Measurements from ENCODE around the gene TECTA.

Gene TECTA

DNA sequence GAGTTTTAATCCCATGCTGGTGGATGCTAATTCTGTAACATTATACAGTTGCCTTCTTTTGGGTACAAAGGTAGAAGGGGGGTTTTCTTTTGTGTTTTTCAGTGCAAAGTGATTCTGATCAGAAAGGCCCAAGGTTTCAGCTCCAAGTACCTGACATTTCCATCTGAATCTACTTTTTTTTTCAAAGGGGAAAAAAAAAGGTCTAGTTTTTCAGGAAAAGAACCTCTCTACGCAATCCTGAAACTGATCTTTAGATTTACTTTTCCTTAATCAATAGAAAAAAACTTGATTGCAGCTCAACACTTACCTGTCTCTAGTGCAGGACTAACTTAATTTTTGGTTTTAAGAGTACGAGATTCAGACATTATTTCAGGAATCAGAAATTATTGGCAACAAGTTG lies at the start of gene TECTA:
Gene TECTA, plus strand, starts transcription at position 301 of the 400 bp plus-strand sequence. CDS start 1,423 bp downstream, outside the sequence.
- no peak for DNase-seq (ENCODE audit: low read depth)

DNA sequence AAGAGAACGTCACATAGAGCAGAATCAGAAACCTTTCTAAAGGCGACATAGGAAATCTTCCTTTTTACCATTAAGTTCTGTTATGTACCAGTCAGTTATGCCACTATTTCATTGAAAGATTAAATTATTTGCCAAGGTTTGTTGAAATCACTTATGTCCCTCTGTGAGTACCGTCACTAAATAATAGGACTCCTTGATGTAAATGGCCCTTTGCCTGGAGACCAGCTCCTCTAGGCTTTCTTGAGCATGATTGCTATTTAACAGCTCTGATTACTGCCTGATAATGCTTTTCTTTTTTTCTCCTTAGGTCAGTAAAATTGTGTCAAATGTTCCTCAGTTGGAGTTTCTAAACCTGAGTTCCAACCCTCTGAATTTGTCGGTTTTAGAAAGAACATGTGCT lies 47.8 kb upstream of the TECTA start:
- no peak for DNase-seq (ENCODE audit: low read depth)

GRCh38 chr11:121054266-121054665 lies 46.8 kb upstream of the TECTA start:
- DNase-seq (ENCODE audit: low read depth) = no peak

DNA sequence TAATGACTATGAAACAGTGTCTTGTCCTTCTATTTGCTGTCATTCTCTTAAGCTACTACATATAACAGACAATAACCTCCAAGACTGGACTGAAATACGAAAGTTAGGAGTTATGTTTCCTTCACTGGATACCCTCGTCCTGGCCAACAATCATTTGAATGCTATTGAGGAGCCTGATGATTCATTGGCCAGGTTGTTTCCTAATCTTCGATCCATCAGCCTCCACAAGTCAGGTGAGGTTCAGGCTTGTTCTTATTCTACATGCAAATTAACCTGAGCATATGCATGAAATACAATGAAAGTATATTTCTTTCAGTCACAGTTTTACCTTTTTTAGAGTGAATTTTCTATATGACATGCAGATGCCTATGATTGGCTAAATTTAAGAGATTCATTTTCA lies 46.0 kb upstream of the TECTA start:
- no peak for DNase-seq (ENCODE audit: low read depth)

GRCh38 chr11:121057922-121058321 lies 43.1 kb upstream of the TECTA start:
- DNase-seq (ENCODE audit: low read depth) = no peak

GRCh38 chr11:121058941-121059340 lies 42.1 kb upstream of the TECTA start:
- DNase-seq (ENCODE audit: low read depth) = no peak

DNA sequence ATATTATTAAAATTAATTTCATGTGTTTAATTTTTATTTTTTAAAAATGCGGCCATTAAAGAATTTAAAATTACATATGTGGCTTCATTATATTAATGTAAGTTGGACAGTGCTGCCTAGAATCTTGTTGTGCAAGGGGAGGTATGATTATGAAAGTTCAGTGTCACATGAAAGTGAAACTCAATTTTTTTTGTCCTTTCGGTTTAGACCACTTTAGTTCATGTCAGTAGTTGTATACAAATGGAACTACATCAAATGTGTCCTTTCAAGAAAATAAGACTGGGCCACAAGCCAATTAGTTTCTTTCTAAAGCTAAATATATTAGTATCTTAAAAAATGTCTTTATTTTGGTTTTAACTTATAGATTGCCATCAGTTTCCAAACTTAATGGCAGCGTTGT lies 41.4 kb upstream of the TECTA start:
- DNase-seq (ENCODE audit: low read depth) = no peak

DNA sequence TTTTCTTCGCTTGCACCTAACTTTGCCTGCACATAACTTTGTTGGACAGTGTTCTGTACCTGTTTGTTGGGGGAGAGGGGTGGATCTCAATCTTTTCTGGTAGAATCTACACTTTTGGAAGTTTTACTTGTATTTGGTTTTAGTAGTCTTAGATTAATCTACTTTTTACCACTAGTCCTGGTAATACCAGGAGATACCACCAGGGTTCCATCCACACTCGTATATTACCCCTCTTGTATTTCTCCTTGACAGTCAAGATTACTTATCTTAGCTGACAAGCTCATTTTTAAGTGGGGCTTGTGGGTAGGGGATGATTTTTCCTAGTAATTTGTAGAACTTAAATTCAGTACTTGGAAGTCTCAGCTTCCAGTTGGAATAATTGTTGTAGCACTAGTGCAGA lies 37.3 kb upstream of the TECTA start:
- DNase-seq (ENCODE audit: low read depth) = no peak

DNA sequence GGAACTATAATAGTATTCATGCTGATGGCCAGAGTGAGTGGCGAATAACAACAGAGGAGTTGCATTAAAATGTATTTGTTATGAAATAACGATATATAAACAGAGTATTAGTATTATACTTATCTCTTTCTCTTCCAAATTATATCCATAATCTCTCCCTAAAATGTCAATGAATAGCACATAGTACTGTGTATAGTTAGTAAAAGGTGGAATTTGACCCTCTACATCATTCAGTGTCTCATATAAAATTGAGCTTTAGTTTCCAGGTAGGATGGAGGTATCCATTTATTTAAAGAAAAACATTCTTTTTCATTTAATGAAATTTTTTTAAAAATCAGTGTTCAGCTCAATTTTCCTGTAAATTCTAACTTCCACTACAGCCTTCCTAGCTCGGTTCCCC lies 34.4 kb upstream of the TECTA start:
- no peak for DNase-seq (ENCODE audit: low read depth)

GRCh38 chr11:121067026-121067425 lies 34.0 kb upstream of the TECTA start:
- no peak for DNase-seq (ENCODE audit: low read depth)

GRCh38 chr11:121067453-121067852 lies 33.6 kb upstream of the TECTA start:
- no peak for DNase-seq (ENCODE audit: low read depth)

GRCh38 chr11:121067962-121068647 lies 32.9 kb upstream of the TECTA start:
- DNase-seq (ENCODE audit: low read depth) = no peak

DNA sequence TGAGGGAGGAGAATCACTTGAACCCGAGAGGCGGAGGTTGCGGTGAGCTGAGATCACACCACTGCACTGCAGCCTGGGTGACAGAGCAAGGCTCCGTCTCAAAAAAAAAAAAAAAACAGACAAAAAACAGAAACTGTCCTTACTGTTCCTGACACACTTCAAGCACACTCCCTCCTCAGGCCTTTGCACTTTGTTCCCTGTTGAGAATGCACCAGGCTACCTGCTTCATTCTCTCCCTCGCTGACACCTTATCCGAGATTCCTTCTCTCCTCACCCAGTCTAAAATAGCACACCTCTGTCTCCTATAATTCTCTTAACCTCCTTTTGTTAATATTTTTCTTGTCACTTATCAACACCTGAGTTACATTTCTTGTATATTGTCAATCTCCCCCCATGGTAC lies 32.3 kb upstream of the TECTA start:
- DNase-seq (ENCODE audit: low read depth) = no peak

- DNase-seq (ENCODE audit: low read depth) = no peak
Observed at GRCh38 chr11:121070951-121071845, 29.8 kb upstream of the TECTA start.

DNA sequence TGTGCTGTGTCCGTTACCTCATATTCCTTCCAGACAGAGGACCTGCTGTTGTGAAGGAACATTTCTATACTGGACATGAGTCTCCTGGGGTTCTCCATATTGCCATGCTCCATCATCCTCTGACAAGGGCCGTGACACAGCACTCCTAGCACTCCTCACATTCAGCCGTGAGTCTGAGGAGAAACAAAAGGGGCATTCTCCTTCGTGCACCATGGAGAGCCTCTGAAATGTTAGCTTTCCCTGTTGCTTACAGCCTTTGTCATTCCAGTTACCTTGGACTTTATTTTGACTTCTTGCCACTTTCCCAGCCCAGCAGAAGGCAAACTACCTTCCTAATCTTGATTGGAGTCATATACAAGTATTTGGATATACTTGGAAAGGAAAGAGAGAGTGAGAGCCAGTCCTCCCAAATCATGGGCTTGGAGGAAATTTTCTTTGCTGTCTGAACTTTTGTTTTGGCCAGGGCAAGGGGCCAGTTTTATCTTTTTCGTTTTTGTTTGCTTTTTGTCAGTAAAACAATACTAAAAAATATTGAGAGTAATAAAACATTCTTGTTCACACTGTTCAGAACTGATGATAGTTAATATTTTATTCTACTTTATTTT lies 29.1 kb upstream of the TECTA start:
- DNase-seq (ENCODE audit: low read depth) = no peak

GRCh38 chr11:121081321-121081720 lies 19.7 kb upstream of the TECTA start:
- DNase-seq (ENCODE audit: low read depth) = no peak

DNA sequence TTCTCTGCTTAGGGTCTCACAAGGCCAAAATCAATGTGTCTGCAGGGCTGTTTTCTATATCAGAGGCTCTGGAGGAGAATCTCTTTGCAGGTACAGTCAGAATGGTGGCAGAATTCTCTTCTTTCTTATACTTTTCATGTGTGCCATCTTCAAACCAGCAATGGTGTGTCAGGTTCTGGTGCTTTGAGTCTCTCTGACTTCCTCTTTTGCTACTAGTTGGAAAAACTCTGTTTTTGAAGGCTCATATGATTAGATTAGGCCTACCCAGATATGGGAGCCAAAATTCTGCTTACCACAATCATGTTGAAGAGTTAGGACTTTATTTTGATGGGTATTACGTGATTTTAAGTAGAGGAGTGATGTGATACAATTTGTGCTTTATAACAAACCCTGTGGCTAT lies 18.8 kb upstream of the TECTA start:
- DNase-seq (ENCODE audit: low read depth) = no peak

GRCh38 chr11:121082670-121083069 lies 18.4 kb upstream of the TECTA start:
- DNase-seq (ENCODE audit: low read depth) = no peak

DNA sequence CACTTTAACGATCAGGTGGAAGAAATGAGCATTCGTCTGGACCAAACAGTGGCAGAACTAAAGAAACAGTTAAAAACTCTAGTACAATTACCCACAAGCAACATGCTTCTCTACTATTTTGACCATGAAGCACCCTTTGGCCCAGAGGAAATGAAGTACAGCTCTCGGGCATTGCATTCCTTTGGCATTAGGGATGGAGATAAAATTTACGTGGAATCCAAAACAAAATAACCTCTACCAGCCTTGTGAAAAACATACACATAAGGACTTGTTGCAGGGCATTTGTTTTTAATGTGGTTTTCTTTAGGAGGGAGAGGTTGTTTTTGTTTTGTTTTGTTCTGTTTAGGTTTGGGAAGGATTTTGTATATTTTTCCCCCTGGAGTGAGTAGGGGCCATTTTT lies 14.2 kb upstream of the TECTA start:
- no peak for DNase-seq (ENCODE audit: low read depth)

DNA sequence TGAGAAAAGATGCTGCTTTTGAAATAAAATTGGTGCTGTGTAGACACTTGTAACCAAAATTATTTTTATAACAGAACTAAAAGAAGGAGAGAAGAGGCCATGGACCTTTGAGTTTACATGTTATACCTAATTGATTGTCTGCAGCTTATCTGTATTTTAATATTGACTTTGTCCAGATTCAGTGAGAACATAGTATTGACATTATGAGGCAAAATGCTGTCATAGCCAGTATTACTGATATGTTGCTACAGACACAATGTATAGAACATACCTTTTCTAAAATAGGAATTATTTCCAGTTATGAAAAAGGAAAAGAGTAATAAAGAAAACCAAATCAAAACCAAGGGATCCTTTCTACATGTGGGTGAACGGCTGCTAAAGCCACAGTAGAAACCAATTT lies 11.5 kb upstream of the TECTA start:
- no peak for DNase-seq (ENCODE audit: low read depth)

- no peak for DNase-seq (ENCODE audit: low read depth)
Observed at GRCh38 chr11:121090145-121090721, 10.8 kb upstream of the TECTA start.

DNA sequence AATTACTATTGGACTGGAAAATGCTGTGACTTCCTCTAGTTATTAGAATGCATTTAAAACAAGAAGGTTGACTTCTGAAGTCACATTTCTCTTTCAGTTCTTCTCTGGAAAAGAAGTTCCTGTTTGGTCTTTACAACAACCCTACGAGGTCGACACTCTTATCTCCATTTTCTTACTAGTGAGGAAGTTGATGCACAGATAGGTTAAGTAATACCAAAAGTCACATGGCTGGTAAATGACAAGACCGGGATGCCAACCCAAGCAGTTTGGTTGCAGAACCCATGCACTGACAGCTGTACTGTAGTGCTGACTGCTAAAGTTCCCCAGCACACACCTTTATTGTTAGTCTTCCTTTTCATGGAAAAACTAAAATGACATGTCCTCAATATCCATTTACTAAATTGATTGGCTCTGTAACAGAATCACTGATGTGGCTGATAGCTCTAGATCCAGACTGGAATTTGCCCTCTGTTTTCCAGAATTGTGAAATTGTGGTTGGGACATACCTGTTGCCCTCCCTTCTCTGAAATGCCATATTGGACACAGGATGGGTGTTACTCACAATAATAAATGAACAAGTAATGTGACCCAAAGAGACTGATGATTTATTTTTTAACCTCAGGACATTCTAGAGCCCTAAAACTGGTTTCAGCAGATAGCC lies 9.4 kb upstream of the TECTA start:
- DNase-seq (ENCODE audit: low read depth) = no peak
